Esophagus squamous epithelium (tissue), 4 donors: ENCODE results near the gene SCN2B.

ENCODE experiments used
- CTCF ChIP-seq, 6 experiments: fragments of 450-650 bp in 4 of 6; fragments of 200-600 bp in 2 of 6; sonication (generic) in 2 of 6; IDR thresholded peaks; one replicate each; pipeline ENCODE4 v1.5.1; 2016 to 2019; ENCODE audit warnings: antibody characterized with exemption in 6 of 6, mild to moderate bottlenecking in 4 of 6, moderate library complexity in 4 of 6
- POLR2A ChIP-seq, 4 donors: fragments of 450-650 bp; IDR thresholded peaks; one replicate each; pipeline ENCODE4 v1.6.1; 2017; ENCODE audit warnings: antibody characterized with exemption in 4 of 4, mild to moderate bottlenecking in 4 of 4, moderate library complexity in 3 of 4

GRCh38 chr11:118126082-118126838 is 50.2 kb downstream of the SCN2B start:
- TF ChIP-seq CTCF (IDR thresholded peaks at IDR 0.05) (no peak), POLR2A (IDR thresholded peaks at IDR 0.05) (no peak)
